ENCODE measurements around the gene ASAP3.

- no peak for TF ChIP-seq CTCF (IDR thresholded peaks at IDR 0.05)
- no peak for TF ChIP-seq SIN3A (IDR thresholded peaks at IDR 0.05; ENCODE audit: borderline replicate concordance, insufficient read depth, low read depth, low read length)
- no peak for TF ChIP-seq TCF7L2 (IDR thresholded peaks at IDR 0.05; ENCODE audit: low read depth, low read length)
Observed at GRCh38 chr1:23492132-23492720, 8.2 kb upstream of the ASAP3 start.

Measured in Panc1 (cell line).